ENCODE data around the gene TRMT6. TPM values are rescaled to one million over a fixed set of nuclear protein-coding genes. Genes with fewer than 3 reads are reported as not detected.

TRMT6 gene
- polyA plus RNA-seq, 2 of the 4 experiments (the other 2 are of a cell fraction), result 37.4 to 43.1 TPM

DNA sequence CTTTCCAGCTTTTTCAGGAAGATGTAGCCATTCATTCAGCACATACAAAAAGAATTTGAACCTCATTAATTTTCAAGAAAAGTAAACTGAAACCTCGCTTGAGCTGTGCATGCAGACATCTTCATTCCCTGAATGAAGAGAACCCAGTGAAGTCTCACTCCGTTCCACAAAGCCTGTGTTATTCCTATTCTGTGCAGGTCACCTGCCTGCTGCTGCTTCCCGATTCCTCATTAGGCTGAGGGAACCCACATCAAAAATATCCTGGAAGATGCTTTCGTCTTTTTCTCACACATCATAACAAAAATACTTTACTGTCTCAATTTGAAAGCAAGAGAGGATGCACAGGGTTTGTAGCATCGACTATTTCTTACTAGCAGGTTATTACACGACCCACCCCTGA, 40.1 kb downstream of the TRMT6 start:
- no peak for FAIRE-seq
- ChIA-PET POLR2A (no interaction called here), CTCF (interaction anchor here (0.7 kb wide), 1 partner anchor 1566 kb away, joined by 3 read pairs; no protein-coding TSS in a partner anchor)
- Histone ChIP-seq H3K27ac (no peak overlapping the region), H3K4me3 (no peak overlapping the region), H3K4me2 (peak overlapping the region; percentile 78; the same call in 2 of the 3 replicates), H3K4me1 (peaks cover 6% of the 10 kb centered on the region; the same call in 1 of the 3 replicates), H3K9me3 (no peaks in the 10 kb centered on the region)
- no peak for ATAC-seq
- WGBS (ENCODE audit: missing lambda C conversion rate), result 19% methylated on average over 6 of the region's 6 CpGs
- no peak for DNase-seq (ENCODE audit: low read depth in 1 of 2, low spot score in 1 of 2)
- no peak for TF ChIP-seq NPAS2 (CRISPR knock-in tag; IDR thresholded peaks at IDR 0.05; ENCODE audit: borderline replicate concordance)
- TF ChIP-seq ZC3H11A (IDR thresholded peaks at IDR 0.05), result no peak
- TF ChIP-seq, protein P1, sequence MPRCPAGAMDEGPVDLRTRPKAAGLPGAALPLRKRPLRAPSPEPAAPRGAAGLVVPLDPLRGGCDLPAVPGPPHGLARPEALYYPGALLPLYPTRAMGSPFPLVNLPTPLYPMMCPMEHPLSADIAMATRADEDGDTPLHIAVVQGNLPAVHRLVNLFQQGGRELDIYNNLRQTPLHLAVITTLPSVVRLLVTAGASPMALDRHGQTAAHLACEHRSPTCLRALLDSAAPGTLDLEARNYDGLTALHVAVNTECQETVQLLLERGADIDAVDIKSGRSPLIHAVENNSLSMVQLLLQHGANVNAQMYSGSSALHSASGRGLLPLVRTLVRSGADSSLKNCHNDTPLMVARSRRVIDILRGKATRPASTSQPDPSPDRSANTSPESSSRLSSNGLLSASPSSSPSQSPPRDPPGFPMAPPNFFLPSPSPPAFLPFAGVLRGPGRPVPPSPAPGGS (IDR thresholded peaks at IDR 0.05), result no peak
- TF ChIP-seq, protein P2, sequence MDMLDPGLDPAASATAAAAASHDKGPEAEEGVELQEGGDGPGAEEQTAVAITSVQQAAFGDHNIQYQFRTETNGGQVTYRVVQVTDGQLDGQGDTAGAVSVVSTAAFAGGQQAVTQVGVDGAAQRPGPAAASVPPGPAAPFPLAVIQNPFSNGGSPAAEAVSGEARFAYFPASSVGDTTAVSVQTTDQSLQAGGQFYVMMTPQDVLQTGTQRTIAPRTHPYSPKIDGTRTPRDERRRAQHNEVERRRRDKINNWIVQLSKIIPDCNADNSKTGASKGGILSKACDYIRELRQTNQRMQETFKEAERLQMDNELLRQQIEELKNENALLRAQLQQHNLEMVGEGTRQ (IDR thresholded peaks at IDR 0.05), result no peak
- TF ChIP-seq, protein P3, sequence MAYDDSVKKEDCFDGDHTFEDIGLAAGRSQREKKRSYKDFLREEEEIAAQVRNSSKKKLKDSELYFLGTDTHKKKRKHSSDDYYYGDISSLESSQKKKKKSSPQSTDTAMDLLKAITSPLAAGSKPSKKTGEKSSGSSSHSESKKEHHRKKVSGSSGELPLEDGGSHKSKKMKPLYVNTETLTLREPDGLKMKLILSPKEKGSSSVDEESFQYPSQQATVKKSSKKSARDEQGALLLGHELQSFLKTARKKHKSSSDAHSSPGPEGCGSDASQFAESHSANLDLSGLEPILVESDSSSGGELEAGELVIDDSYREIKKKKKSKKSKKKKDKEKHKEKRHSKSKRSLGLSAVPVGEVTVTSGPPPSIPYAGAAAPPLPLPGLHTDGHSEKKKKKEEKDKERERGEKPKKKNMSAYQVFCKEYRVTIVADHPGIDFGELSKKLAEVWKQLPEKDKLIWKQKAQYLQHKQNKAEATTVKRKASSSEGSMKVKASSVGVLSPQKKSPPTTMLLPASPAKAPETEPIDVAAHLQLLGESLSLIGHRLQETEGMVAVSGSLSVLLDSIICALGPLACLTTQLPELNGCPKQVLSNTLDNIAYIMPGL (CRISPR knock-in tag; IDR thresholded peaks at IDR 0.05; ENCODE audit: borderline replicate concordance), result no peak
- no peak for TF ChIP-seq CBX8 (IDR thresholded peaks at IDR 0.05)

DNA sequence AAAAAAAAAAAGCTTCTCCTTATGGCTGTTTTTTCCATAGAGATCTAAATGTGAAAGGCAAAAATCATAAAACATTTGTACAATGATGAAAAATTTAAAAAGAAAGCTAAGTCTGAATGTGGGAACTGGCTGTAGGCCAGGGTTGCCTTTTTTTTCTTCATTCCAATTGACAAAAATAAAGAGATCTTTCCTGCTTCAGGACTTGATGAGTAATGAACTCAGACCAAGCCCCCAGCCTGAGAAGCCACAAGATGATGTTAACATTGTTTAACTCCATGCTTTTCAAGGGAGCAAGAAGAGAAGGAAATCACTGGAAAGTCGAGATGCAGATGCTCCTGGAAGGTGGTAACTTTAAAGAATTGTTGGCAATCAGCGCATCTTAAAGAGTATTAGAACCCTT, 41.4 kb downstream of the TRMT6 start:
- ATAC-seq (no peak), FAIRE-seq (peak; percentile 74), DNase-seq (ENCODE audit: low read depth in 1 of 2, low spot score in 1 of 2) (no peak)
- H3K27ac ChIP-seq, result no peak overlapping the region
- TF ChIP-seq NFE2L2 (conservative IDR thresholded peaks at IDR 0.05; ENCODE audit: low read length) (no peak), RARB (CRISPR knock-in tag; IDR thresholded peaks at IDR 0.05) (no peak), FOSL2 (IDR thresholded peaks at IDR 0.05) (no peak), FOSL2 (CRISPR knock-in tag; IDR thresholded peaks at IDR 0.05) (no peak), PHF8 (IDR thresholded peaks at IDR 0.05; ENCODE audit: borderline replicate concordance, low read depth) (no peak), RFX5 (IDR thresholded peaks at IDR 0.05) (no peak), E2F6 (IDR thresholded peaks at IDR 0.05; ENCODE audit: borderline replicate concordance, low read depth) (no peak), ZNF302 (CRISPR knock-in tag; IDR thresholded peaks at IDR 0.05) (no peak), JUNB (IDR thresholded peaks at IDR 0.05) (no peak), CBX8 (IDR thresholded peaks at IDR 0.05) (no peak), RAD21 (conservative IDR thresholded peaks at IDR 0.05 in 1 of 2, IDR thresholded peaks at IDR 0.05 in 1 of 2) (no peak)
- TF ChIP-seq, protein P4, sequence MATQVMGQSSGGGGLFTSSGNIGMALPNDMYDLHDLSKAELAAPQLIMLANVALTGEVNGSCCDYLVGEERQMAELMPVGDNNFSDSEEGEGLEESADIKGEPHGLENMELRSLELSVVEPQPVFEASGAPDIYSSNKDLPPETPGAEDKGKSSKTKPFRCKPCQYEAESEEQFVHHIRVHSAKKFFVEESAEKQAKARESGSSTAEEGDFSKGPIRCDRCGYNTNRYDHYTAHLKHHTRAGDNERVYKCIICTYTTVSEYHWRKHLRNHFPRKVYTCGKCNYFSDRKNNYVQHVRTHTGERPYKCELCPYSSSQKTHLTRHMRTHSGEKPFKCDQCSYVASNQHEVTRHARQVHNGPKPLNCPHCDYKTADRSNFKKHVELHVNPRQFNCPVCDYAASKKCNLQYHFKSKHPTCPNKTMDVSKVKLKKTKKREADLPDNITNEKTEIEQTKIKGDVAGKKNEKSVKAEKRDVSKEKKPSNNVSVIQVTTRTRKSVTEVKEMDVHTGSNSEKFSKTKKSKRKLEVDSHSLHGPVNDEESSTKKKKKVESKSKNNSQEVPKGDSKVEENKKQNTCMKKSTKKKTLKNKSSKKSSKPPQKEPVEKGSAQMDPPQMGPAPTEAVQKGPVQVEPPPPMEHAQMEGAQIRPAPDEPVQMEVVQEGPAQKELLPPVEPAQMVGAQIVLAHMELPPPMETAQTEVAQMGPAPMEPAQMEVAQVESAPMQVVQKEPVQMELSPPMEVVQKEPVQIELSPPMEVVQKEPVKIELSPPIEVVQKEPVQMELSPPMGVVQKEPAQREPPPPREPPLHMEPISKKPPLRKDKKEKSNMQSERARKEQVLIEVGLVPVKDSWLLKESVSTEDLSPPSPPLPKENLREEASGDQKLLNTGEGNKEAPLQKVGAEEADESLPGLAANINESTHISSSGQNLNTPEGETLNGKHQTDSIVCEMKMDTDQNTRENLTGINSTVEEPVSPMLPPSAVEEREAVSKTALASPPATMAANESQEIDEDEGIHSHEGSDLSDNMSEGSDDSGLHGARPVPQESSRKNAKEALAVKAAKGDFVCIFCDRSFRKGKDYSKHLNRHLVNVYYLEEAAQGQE (IDR thresholded peaks at IDR 0.05), result no peak
- TF ChIP-seq, protein P5, sequence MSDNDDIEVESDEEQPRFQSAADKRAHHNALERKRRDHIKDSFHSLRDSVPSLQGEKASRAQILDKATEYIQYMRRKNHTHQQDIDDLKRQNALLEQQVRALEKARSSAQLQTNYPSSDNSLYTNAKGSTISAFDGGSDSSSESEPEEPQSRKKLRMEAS (IDR thresholded peaks at IDR 0.05), result no peak
- CTCF ChIA-PET, result interaction anchor here (1.0 kb wide), 1 partner anchor 380 kb away, joined by 3 read pairs; no protein-coding TSS in a partner anchor
- no peaks in the 10 kb centered on the region for H3K9me3 ChIP-seq
- H3K4me2 ChIP-seq, result no peak overlapping the region
- POLR2A ChIA-PET, result interaction anchor here (0.6 kb wide), 1 partner anchor 352 kb away, joined by 3 read pairs; no protein-coding TSS in a partner anchor
- H3K4me1 ChIP-seq, result peaks cover 6% of the 10 kb centered on the region; the same call in 1 of the 3 replicates
- 46% methylated on average over 2 of the region's 2 CpGs for WGBS (ENCODE audit: missing lambda C conversion rate)
- H3K4me3 ChIP-seq, result no peak overlapping the region

Measured in A549 (cell line).